Measurements from ENCODE around the gene RNF217.

The RNF217 gene

GRCh38 chr6:124927806-124928205 lies 34.4 kb upstream of the RNF217 start:
- DNase-seq (ENCODE audit: low read depth, low spot score) = no peak
- TF ChIP-seq CTCF (IDR thresholded peaks at IDR 0.05; ENCODE audit: insufficient read depth, low read length, missing control alignments) = no peak
- ChIA-PET CTCF (interaction anchor here (2.2 kb wide), 1 partner anchor 186 kb away, joined by 7 read pairs; no protein-coding TSS in a partner anchor), POLR2A (no interaction called here)
- no peak overlapping the region for H3K4me3 ChIP-seq (ENCODE audit: low read depth, low read length)

GRCh38 chr6:124928851-124929250 lies 33.4 kb upstream of the RNF217 start:
- TF ChIP-seq CTCF (IDR thresholded peaks at IDR 0.05; ENCODE audit: insufficient read depth, low read length, missing control alignments) = no peak
- POLR2A ChIA-PET = no interaction called here
- CTCF ChIA-PET = interaction anchor here (2.2 kb wide), 1 partner anchor 185 kb away, joined by 7 read pairs; no protein-coding TSS in a partner anchor

GRCh38 chr6:124937645-124938044 lies 24.6 kb upstream of the RNF217 start:
- POLR2A ChIA-PET = no interaction called here
- no peak for DNase-seq (ENCODE audit: low read depth, low spot score)
- no peak for TF ChIP-seq CTCF (IDR thresholded peaks at IDR 0.05; ENCODE audit: insufficient read depth, low read length, missing control alignments)
- no peak overlapping the region for H3K4me3 ChIP-seq (ENCODE audit: low read depth, low read length)
- CTCF ChIA-PET = no interaction called here

More at GRCh38 chr6:124928851-124929250, 33.4 kb upstream of the RNF217 start:
- H3K4me3 ChIP-seq (ENCODE audit: low read depth, low read length) = no peak overlapping the region
- DNase-seq (ENCODE audit: low read depth, low spot score) = no peak

GRCh38 chr6:124941259-124941658 lies 21.0 kb upstream of the RNF217 start:
- no peak for TF ChIP-seq CTCF (IDR thresholded peaks at IDR 0.05; ENCODE audit: insufficient read depth, low read length, missing control alignments)
- ChIA-PET POLR2A (interaction anchor here (0.7 kb wide), 1 partner anchor 20 kb away, joined by 3 read pairs; no protein-coding TSS in a partner anchor), CTCF (interaction anchor here (1.6 kb wide), 1 partner anchor 173 kb away, joined by 5 read pairs; no protein-coding TSS in a partner anchor)
- no peak for DNase-seq (ENCODE audit: low read depth, low spot score)
- H3K4me3 ChIP-seq (ENCODE audit: low read depth, low read length) = no peak overlapping the region

- TF ChIP-seq CTCF (IDR thresholded peaks at IDR 0.05; ENCODE audit: insufficient read depth, low read length, missing control alignments) = no peak
- H3K4me3 ChIP-seq (ENCODE audit: low read depth, low read length) = no peak overlapping the region
- no peak for DNase-seq (ENCODE audit: low read depth, low spot score)
- CTCF ChIA-PET = no interaction called here
- POLR2A ChIA-PET = no interaction called here
These were observed 18.6 kb upstream of the RNF217 start for GRCh38 chr6:124943658-124944057.

- no peak for DNase-seq (ENCODE audit: low read depth, low spot score)
- no peak for TF ChIP-seq CTCF (IDR thresholded peaks at IDR 0.05; ENCODE audit: insufficient read depth, low read length, missing control alignments)
- H3K4me3 ChIP-seq (ENCODE audit: low read depth, low read length) = no peak overlapping the region
- ChIA-PET POLR2A (interaction anchor here (0.8 kb wide), 1 partner anchor 13 kb away, joined by 4 read pairs; no protein-coding TSS in a partner anchor), CTCF (interaction anchor here (1.3 kb wide), 1 partner anchor 166 kb away, joined by 4 read pairs; no protein-coding TSS in a partner anchor)
These were observed 14.2 kb upstream of the RNF217 start for GRCh38 chr6:124947971-124948451.
